ENCODE measurements around the gene SMIM14. TPM values are rescaled to one million over a fixed set of nuclear protein-coding genes. Genes with fewer than 3 reads are reported as not detected.
"Not testable (repeated sequence)": the region's sequence is repeated elsewhere in the genome, so short reads cannot be mapped to it uniquely, and the experiment has no call there.

Gene SMIM14
- total RNA-seq, 3 donors from 2014 or later (not counting 1 experiment from before 2014, with no cell fraction given): 12.6 to 21.8 (median 15.2) TPM

DNA sequence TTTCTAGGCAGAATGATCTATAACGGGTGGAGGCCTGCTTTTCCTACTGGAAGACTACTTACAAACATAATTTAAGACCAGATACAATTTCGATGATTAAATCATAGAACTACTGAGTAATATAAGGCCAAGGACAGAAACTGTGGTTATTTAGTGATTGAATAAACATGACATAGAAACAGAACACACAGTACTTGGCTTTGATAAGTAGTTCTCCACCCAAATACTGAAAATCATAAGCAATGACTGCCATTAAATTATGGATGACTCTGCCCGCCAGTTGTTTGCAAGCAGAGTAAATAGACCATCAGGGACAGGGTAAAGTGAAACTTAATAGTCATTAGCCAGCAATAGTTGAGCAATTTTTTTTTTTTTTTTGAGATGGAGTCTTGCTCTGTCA lies 17.2 kb upstream of the SMIM14 start:
- TF ChIP-seq, protein P1, sequence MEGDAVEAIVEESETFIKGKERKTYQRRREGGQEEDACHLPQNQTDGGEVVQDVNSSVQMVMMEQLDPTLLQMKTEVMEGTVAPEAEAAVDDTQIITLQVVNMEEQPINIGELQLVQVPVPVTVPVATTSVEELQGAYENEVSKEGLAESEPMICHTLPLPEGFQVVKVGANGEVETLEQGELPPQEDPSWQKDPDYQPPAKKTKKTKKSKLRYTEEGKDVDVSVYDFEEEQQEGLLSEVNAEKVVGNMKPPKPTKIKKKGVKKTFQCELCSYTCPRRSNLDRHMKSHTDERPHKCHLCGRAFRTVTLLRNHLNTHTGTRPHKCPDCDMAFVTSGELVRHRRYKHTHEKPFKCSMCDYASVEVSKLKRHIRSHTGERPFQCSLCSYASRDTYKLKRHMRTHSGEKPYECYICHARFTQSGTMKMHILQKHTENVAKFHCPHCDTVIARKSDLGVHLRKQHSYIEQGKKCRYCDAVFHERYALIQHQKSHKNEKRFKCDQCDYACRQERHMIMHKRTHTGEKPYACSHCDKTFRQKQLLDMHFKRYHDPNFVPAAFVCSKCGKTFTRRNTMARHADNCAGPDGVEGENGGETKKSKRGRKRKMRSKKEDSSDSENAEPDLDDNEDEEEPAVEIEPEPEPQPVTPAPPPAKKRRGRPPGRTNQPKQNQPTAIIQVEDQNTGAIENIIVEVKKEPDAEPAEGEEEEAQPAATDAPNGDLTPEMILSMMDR (IDR thresholded peaks at IDR 0.05): no peak
- no peak for DNase-seq
- H3K4me1 Mint-ChIP-seq: no peaks in the 10 kb centered on the region
- no peak overlapping the region for H3K4me3 ChIP-seq (ENCODE audit: low read length)
- H3K27ac Mint-ChIP-seq: no peak overlapping the region
- no peak for ATAC-seq
- no peaks in the 10 kb centered on the region for H3K27me3 ChIP-seq (ENCODE audit: control insufficient read depth, insufficient read depth, low read length)
- H3K9me3 Mint-ChIP-seq: no peaks in the 10 kb centered on the region
- 91% methylated on average over 1 of the region's 3 CpGs for WGBS (ENCODE audit: insufficient coverage)
- no peaks in the 10 kb centered on the region for H3K36me3 Mint-ChIP-seq
- no peaks in the 10 kb centered on the region for H3K36me3 ChIP-seq (ENCODE audit: control insufficient read depth, insufficient read depth, low read length)
- H3K4me3 Mint-ChIP-seq: no peak overlapping the region
- intact Hi-C loops (cut with micrococcal nuclease): no loop called here
- no peak overlapping the region for H3K27ac ChIP-seq (ENCODE audit: low read length)
- no peaks in the 10 kb centered on the region for H3K27me3 Mint-ChIP-seq (ENCODE audit: low read depth in 2 of 2)
- H3K9me3 ChIP-seq (ENCODE audit: control insufficient read depth, insufficient read depth, low read length): no peaks in the 10 kb centered on the region
- H3K4me1 ChIP-seq (ENCODE audit: control insufficient read depth, insufficient read depth, low read length): peaks cover 2% of the 10 kb centered on the region

DNA sequence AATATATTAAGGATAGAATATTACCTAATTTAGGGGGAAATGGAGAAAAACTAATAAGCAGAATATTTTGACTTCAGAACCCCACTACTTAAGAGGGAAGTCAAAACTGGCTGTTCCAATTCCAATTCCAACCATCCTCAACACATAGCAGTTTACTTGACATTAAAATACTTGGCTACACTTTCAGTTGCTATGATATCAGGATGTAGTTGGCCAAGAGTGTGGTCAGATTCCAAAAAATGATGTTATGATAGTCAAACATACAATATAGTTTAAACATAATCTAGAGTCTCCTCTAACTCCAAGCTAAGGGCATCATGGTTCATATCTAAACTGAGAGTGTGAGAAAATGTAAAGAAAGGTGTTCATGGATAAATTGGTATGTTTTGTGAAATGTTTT lies 16.5 kb upstream of the SMIM14 start:
- no peak for ATAC-seq
- Mint-ChIP-seq H3K27ac (no peak overlapping the region), H3K36me3 (no peaks in the 10 kb centered on the region), H3K4me1 (no peaks in the 10 kb centered on the region), H3K9me3 (no peaks in the 10 kb centered on the region), H3K4me3 (no peak overlapping the region), H3K27me3 (ENCODE audit: low read depth in 2 of 2) (no peaks in the 10 kb centered on the region)
- DNase-seq: no peak
- intact Hi-C loops (cut with micrococcal nuclease): no loop called here
- TF ChIP-seq, protein P1 (IDR thresholded peaks at IDR 0.05): no peak
- peaks cover 2% of the 10 kb centered on the region for H3K4me1 ChIP-seq (ENCODE audit: control insufficient read depth, insufficient read depth, low read length)
- no peak overlapping the region for H3K4me3 ChIP-seq (ENCODE audit: low read length)
- H3K9me3 ChIP-seq (ENCODE audit: control insufficient read depth, insufficient read depth, low read length): no peaks in the 10 kb centered on the region
- H3K27ac ChIP-seq (ENCODE audit: low read length): no peak overlapping the region
- no peaks in the 10 kb centered on the region for H3K36me3 ChIP-seq (ENCODE audit: control insufficient read depth, insufficient read depth, low read length)
- H3K27me3 ChIP-seq (ENCODE audit: control insufficient read depth, insufficient read depth, low read length): no peaks in the 10 kb centered on the region

DNA sequence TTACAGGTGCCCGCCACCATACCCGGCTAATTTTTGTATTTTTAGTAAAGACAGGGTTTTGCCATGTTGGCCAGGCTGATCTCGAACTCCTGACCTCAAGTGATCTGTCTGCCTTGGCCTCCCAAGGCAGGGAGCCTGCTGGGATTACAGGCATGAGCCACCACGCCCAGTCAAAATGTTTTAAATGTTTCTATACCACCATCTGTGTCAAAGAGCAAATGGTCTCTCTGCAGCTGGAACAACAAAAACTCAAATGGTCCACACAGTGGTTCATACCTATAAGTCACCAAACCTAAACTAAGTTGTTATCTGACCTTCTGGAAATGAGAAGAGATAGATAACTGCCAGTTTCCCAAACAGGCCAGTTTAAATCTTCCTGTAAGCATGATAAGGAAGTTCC lies 12.9 kb upstream of the SMIM14 start:
- H3K4me3 Mint-ChIP-seq; H3K36me3 ChIP-seq (ENCODE audit: control insufficient read depth, insufficient read depth, low read length); H3K27ac ChIP-seq (ENCODE audit: low read length); H3K36me3 Mint-ChIP-seq; intact Hi-C loops (cut with micrococcal nuclease); H3K4me3 ChIP-seq (ENCODE audit: low read length); H3K9me3 ChIP-seq (ENCODE audit: control insufficient read depth, insufficient read depth, low read length); H3K4me1 ChIP-seq (ENCODE audit: control insufficient read depth, insufficient read depth, low read length); H3K27me3 Mint-ChIP-seq (ENCODE audit: low read depth in 2 of 2); H3K27ac Mint-ChIP-seq; H3K4me1 Mint-ChIP-seq; ATAC-seq; H3K9me3 Mint-ChIP-seq; DNase-seq; H3K27me3 ChIP-seq (ENCODE audit: control insufficient read depth, insufficient read depth, low read length): not testable (repeated sequence)
- 88% methylated on average over 4 of the region's 4 CpGs for WGBS (ENCODE audit: insufficient coverage)

DNA sequence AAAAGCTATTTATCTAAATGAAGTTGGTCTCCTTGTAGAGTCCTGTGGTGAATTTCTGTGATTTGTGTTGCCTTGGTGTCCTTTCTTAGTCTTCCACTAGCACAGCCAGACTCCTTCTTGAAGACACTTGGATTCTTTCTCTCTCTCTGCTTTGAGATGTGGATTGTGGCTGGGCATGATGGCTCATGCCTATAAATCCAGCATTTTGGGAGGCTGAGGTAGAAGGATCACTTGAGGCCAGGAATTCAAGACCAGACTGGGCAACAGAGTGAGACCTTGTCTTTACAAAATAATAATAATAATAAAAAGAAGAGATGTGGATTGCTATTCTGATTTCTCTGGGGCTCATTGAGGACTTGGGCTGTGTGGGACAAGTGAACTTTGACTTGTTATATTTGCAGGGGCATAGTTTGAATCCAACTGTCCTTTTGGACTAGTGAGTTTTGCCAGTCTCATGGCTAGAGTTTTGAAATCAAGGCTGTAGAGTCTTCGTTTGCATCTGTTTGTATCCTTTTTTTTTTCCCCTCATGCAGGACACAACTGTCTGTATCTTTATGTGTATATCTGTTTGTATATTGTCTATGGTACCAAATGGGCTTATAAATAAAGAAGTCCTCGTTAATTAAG lies 11.1 kb upstream of the SMIM14 start:
- no CpG with 5 or more reads among the region's 2 CpGs for WGBS (ENCODE audit: insufficient coverage)
- TF ChIP-seq, protein P1 (IDR thresholded peaks at IDR 0.05): no peak

More for the DNA sequence above, 11.1 kb upstream of the SMIM14 start:
- no peaks in the 10 kb centered on the region for H3K9me3 ChIP-seq (ENCODE audit: control insufficient read depth, insufficient read depth, low read length)
- H3K27ac ChIP-seq (ENCODE audit: low read length): no peak overlapping the region
- no peaks in the 10 kb centered on the region for H3K4me1 ChIP-seq (ENCODE audit: control insufficient read depth, insufficient read depth, low read length)
- ATAC-seq (no peak), DNase-seq (no peak)
- H3K4me3 ChIP-seq (ENCODE audit: low read length): no peak overlapping the region
- intact Hi-C loops (cut with micrococcal nuclease): no loop called here
- H3K27me3 ChIP-seq (ENCODE audit: control insufficient read depth, insufficient read depth, low read length): no peaks in the 10 kb centered on the region
- Mint-ChIP-seq H3K36me3 (no peaks in the 10 kb centered on the region), H3K4me1 (no peaks in the 10 kb centered on the region), H3K27me3 (ENCODE audit: low read depth in 2 of 2) (no peaks in the 10 kb centered on the region), H3K9me3 (no peaks in the 10 kb centered on the region), H3K27ac (no peak overlapping the region), H3K4me3 (no peak overlapping the region)
- no peaks in the 10 kb centered on the region for H3K36me3 ChIP-seq (ENCODE audit: control insufficient read depth, insufficient read depth, low read length)

Data from natural killer cell (primary cell).